Activated CD8-positive, alpha-beta T cell treated with anti-CD3 and anti-CD28 coated beads, Interleukin-2, amount 10 ng/mL, durations not matched to agents 7 days and 5 days (primary cell): ENCODE results near the gene STX16. TPM values are rescaled to one million over a fixed set of nuclear protein-coding genes. Genes with fewer than 3 reads are reported as not detected.

Experiments
- ATAC-seq: fragments of 150-1000 bp; cut with Tn5 transposase; one replicate; pipeline ENCODE4 v1.10.0; 2021; ENCODE audit warnings: moderate library complexity
- CTCF ChIA-PET: fragments of 350-600 bp; sonication (Branson Sonifier 250); formaldehyde crosslinking; loops from one replicate; lab custom pipeline; 2021; ENCODE audit warnings: antibody characterized with exemption; lab: Charles Lee
- POLR2A ChIA-PET: fragments of 350-600 bp; sonication (Branson Sonifier 250); formaldehyde crosslinking; loops from one replicate; lab custom pipeline; 2021; ENCODE audit warnings: antibody characterized with exemption; lab: Charles Lee
- DNase-seq: peaks from one replicate; pipeline ENCODE4 v3.0.0-alpha.2; 2020
- H3K27ac Mint-ChIP-seq: one replicate; pipeline ENCODE4 v1.8.0; 2021; ENCODE audit warnings: mild to moderate bottlenecking, mixed read lengths
- H3K27me3 Mint-ChIP-seq: one replicate; pipeline ENCODE4 v1.8.0; 2021; ENCODE audit warnings: low read depth, mixed read lengths
- H3K36me3 Mint-ChIP-seq: one replicate; pipeline ENCODE4 v1.8.0; 2021; ENCODE audit warnings: low read depth, mixed read lengths
- H3K4me1 Mint-ChIP-seq: one replicate; pipeline ENCODE4 v1.8.0; 2021; ENCODE audit warnings: low read depth, mixed read lengths
- H3K4me3 Mint-ChIP-seq: one replicate; pipeline ENCODE4 v1.8.0; 2021; ENCODE audit warnings: mild to moderate bottlenecking, mixed read lengths
- H3K9me3 Mint-ChIP-seq: one replicate; pipeline ENCODE4 v1.8.0; 2022; ENCODE audit warnings: mixed read lengths; ENCODE audit not compliant: insufficient read depth
- total RNA-seq, 2 experiments: library from RNA; stranded (reverse); gene quantifications; one replicate each; pipeline ENCODE4 v1.2.3, GENCODE V29; 2021

STX16 gene
- total RNA-seq, 2 experiments from 2014 or later, result 128 to 136 TPM

GRCh38 chr20:58621906-58622548 lies 29.1 kb upstream of the STX16 start:
- POLR2A ChIA-PET, result no interaction called here
- H3K9me3 Mint-ChIP-seq, result no peaks in the 10 kb centered on the region
- peaks cover 5% of the 10 kb centered on the region for H3K4me1 Mint-ChIP-seq
- peaks cover 8% of the 10 kb centered on the region for H3K27me3 Mint-ChIP-seq
- H3K27ac Mint-ChIP-seq, result no peak overlapping the region
- no peaks in the 10 kb centered on the region for H3K36me3 Mint-ChIP-seq
- H3K4me3 Mint-ChIP-seq, result no peak overlapping the region
- CTCF ChIA-PET, result interaction anchor here (0.9 kb wide), 1 partner anchor 172 kb away, joined by 4 read pairs; no protein-coding TSS in a partner anchor
- no peak for DNase-seq
- ATAC-seq, result no peak

DNA sequence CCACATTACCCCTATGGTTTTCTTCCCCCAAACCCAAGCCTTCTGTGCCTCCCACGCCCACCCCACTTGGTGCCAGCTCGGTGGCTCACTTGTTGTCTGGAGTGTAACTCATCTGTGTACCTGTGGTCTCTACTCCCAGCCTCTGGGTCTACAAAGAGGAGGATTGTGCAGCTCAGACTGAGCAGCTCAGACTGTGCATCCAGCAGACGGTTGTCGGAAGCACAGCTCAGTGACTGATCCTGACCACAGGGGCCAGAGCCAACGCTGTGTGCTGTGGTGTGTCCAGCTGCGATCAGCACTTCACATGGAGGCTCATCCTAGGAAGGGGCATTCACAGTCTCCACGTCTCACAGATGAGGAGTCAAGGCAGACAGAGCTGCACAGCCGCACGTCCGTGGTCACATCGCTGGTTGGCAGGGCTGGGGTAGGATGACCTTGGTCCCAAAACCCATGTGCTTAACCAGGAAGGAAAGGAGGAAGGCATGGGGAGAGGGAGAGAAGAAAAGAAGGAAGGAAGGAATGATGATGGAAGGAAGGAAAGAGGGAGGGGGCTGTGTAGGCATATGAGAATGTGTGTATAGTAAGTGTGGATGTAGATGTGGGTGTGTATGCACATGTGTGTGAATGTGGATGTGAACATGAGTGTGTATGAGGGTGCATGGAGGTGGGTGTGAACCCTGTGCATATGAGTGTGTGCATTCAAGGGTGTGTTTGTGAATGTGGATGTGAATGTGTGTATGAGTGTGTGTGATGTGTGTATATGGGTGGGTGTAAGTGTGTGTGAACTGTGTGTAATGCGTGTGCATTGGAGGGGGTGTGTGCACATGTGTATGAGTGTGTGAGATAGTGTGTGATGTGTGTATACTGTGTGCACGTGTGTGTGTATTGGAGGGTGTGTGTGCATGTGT lies 28.2 kb upstream of the STX16 start:
- Mint-ChIP-seq H3K27ac (no peak overlapping the region), H3K4me3 (no peak overlapping the region), H3K9me3 (no peaks in the 10 kb centered on the region), H3K27me3 (peaks cover 8% of the 10 kb centered on the region), H3K4me1 (peaks cover 5% of the 10 kb centered on the region), H3K36me3 (no peaks in the 10 kb centered on the region)
- POLR2A ChIA-PET, result no interaction called here
- CTCF ChIA-PET, result no interaction called here
- no peak for DNase-seq
- no peak for ATAC-seq

GRCh38 chr20:58623579-58624473 lies 27.3 kb upstream of the STX16 start:
- Mint-ChIP-seq H3K4me1 (peaks cover 5% of the 10 kb centered on the region), H3K9me3 (no peaks in the 10 kb centered on the region), H3K27ac (no peak overlapping the region), H3K4me3 (no peak overlapping the region), H3K27me3 (peaks cover 4% of the 10 kb centered on the region), H3K36me3 (no peaks in the 10 kb centered on the region)
- DNase-seq, result no peak
- ChIA-PET CTCF (no interaction called here), POLR2A (no interaction called here)
- ATAC-seq, result no peak

DNA sequence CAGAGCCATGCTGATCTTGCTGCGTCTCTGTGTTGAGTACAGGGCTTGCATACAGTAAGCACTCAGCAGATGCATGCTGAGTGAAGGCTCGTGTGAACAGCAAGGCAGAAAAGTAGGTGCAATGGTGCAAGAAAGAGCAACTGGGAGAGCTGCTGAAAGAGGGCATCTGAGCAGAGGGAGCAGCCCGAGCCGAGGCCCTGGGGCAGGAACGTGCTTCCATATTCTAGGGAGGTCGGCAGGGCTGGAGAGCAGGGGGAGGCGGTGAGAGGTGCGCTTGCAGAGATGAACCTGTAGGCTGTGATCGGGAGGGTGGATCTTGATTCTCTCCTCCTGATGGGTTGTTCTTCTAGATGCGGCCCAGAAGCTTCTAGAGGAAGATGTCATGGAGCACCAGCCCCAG lies 26.4 kb upstream of the STX16 start:
- H3K4me1 Mint-ChIP-seq, result peaks cover 5% of the 10 kb centered on the region
- DNase-seq, result no peak
- H3K9me3 Mint-ChIP-seq, result no peaks in the 10 kb centered on the region
- ChIA-PET CTCF (no interaction called here), POLR2A (no interaction called here)
- no peak overlapping the region for H3K27ac Mint-ChIP-seq
- H3K4me3 Mint-ChIP-seq, result no peak overlapping the region
- ATAC-seq, result no peak
- peaks cover 4% of the 10 kb centered on the region for H3K27me3 Mint-ChIP-seq
- H3K36me3 Mint-ChIP-seq, result no peaks in the 10 kb centered on the region

DNA sequence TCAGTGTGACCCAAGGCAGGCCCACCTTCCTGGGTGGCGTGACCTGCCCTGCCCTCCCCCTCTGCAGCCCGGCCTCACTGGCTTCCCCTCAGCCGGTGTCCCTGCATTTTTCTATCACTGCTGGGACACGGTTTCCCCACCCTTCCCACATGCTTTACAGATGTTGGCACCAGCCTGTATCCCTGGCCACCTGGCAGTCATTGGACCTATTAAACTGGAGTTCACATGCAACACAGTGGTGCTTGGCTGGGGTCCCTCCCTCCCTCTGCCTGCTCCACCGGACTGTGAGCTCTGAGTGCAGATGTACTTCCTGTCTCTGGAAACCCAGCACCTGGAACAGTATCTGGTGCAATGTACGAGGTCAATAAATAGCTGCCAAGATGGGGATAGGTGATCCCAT lies 25.5 kb upstream of the STX16 start:
- no peak for ATAC-seq
- no peak overlapping the region for H3K27ac Mint-ChIP-seq
- ChIA-PET CTCF (no interaction called here), POLR2A (no interaction called here)
- H3K4me3 Mint-ChIP-seq, result no peak overlapping the region
- no peaks in the 10 kb centered on the region for H3K36me3 Mint-ChIP-seq
- no peaks in the 10 kb centered on the region for H3K27me3 Mint-ChIP-seq
- DNase-seq, result no peak
- no peaks in the 10 kb centered on the region for H3K9me3 Mint-ChIP-seq
- peaks cover 5% of the 10 kb centered on the region for H3K4me1 Mint-ChIP-seq

GRCh38 chr20:58626051-58626450 lies 25.0 kb upstream of the STX16 start:
- H3K4me1 Mint-ChIP-seq, result peaks cover 5% of the 10 kb centered on the region
- no peak overlapping the region for H3K4me3 Mint-ChIP-seq
- ChIA-PET CTCF (no interaction called here), POLR2A (no interaction called here)
- ATAC-seq, result no peak
- no peaks in the 10 kb centered on the region for H3K27me3 Mint-ChIP-seq
- no peak overlapping the region for H3K27ac Mint-ChIP-seq
- DNase-seq, result no peak
- no peaks in the 10 kb centered on the region for H3K9me3 Mint-ChIP-seq
- no peaks in the 10 kb centered on the region for H3K36me3 Mint-ChIP-seq

DNA sequence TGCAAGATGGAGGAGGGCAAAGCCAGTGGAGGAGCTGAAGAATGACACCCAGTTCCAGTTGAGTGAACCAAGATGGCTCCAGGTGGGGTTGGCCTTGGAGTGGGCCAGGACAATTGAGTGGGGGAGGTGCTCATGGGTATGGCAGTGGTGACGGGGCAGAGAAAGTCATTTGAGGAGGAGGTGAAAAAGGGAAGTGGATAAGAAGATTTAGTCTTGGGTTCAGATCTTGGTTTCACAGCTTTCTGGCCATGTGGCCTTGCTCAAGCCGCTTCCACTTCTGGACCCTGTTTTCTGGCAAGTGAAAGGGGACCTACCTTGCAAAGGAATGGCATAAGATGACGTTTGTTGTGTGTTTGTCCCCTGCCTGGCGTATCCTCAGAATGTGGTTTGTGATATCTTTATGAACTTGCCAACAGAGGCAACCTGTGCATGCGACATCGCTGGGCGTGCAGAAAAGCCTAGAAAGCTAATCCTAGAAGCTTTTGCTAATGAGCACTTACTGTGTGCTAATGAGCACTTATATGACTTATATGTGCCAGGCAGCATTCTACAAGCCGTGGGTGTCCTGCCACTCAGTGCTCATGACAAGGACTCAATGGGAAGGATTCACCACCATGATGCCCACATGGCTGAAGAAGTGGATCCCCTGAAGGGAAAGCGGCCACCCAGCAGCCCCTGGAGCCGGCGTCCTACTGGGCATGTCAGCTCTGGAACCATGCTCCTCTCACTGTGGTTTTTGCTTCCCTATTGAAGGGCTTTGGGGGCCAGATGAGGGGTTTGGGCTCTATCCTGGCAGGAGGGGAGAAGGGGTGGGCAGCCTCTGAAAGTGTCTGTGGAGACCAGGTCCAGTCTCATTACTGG lies 23.6 kb upstream of the STX16 start:
- Mint-ChIP-seq H3K36me3 (no peaks in the 10 kb centered on the region), H3K27ac (no peak overlapping the region), H3K4me1 (peaks cover 5% of the 10 kb centered on the region), H3K4me3 (no peak overlapping the region), H3K27me3 (no peaks in the 10 kb centered on the region), H3K9me3 (no peaks in the 10 kb centered on the region)
- ChIA-PET POLR2A (no interaction called here), CTCF (no interaction called here)
- ATAC-seq (no peak), DNase-seq (no peak)

DNA sequence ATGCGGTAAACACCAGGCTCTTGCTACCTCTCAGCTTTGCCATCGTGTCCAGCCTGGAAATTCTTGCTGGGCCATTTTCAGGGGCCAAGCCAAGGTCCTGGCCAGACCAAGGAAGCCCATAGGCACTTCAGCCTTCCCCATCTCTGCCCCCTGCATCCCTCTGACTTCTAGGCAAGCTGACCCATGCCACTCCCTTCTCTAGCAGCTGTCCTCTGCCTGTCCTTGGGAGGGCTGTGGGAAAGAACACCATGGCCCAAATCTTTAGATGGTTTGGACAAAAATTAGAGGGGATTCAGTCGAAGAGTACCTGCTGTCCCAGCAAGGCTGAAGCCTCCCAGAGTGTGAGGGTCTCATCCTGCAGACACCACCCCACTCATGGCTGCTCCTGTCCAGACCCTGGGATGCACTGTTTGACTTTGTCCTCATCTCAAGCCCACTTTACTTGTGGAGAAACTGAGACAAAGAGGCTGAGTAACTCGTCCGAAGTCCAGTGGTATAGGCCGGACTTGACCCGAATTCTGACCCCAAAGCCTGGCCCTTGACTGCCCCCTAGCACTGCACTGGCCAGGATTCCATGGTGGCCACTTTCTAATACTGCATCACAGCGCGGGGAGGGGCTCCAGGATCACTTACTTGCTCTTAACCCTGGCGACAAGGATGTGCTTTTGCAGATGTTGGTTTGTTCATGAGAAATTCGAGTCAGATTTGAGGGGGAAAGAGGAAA lies 22.4 kb upstream of the STX16 start:
- H3K27me3 Mint-ChIP-seq, result no peaks in the 10 kb centered on the region
- peaks cover 7% of the 10 kb centered on the region for H3K4me1 Mint-ChIP-seq
- H3K4me3 Mint-ChIP-seq, result no peak overlapping the region
- no peaks in the 10 kb centered on the region for H3K9me3 Mint-ChIP-seq
- ATAC-seq (no peak), DNase-seq (no peak)
- ChIA-PET POLR2A (no interaction called here), CTCF (no interaction called here)
- H3K27ac Mint-ChIP-seq, result no peak overlapping the region
- H3K36me3 Mint-ChIP-seq, result no peaks in the 10 kb centered on the region

GRCh38 chr20:58629215-58629580 lies 21.9 kb upstream of the STX16 start:
- no peaks in the 10 kb centered on the region for H3K9me3 Mint-ChIP-seq
- no peaks in the 10 kb centered on the region for H3K27me3 Mint-ChIP-seq
- POLR2A ChIA-PET, result no interaction called here
- no peaks in the 10 kb centered on the region for H3K36me3 Mint-ChIP-seq
- DNase-seq, result no peak
- H3K4me1 Mint-ChIP-seq, result peaks cover 10% of the 10 kb centered on the region
- ATAC-seq, result no peak
- H3K27ac Mint-ChIP-seq, result no peak overlapping the region
- CTCF ChIA-PET, result no interaction called here
- H3K4me3 Mint-ChIP-seq, result no peak overlapping the region

GRCh38 chr20:58630063-58630462 lies 21.0 kb upstream of the STX16 start:
- ATAC-seq (no peak), DNase-seq (no peak)
- Mint-ChIP-seq H3K27ac (no peak overlapping the region), H3K36me3 (no peaks in the 10 kb centered on the region), H3K9me3 (no peaks in the 10 kb centered on the region), H3K27me3 (no peaks in the 10 kb centered on the region), H3K4me1 (peaks cover 19% of the 10 kb centered on the region), H3K4me3 (no peak overlapping the region)
- ChIA-PET POLR2A (no interaction called here), CTCF (no interaction called here)
